ENCODE measurements around the gene CAD. TPM values are rescaled to one million over a fixed set of nuclear protein-coding genes. Genes with fewer than 3 reads are reported as not detected.
"Not testable (repeated sequence)": the region's sequence is repeated elsewhere in the genome, so short reads cannot be mapped to it uniquely, and the experiment has no call there.

Gene CAD
- polyA plus RNA-seq (2013, experiment 1 of 2; ENCODE audit: insufficient read length), result 62.5 TPM
- polyA plus RNA-seq (2013, experiment 2 of 2; ENCODE audit: insufficient read length), result 67.5 TPM

GRCh38 chr2:27217173-27218121 lies at the start of gene CAD:
Gene CAD (plus strand): TSS chr2:27217369. CDS start chr2:27217552, 183 bp downstream.
- DNase-seq, result peak; percentile 84

GRCh38 chr2:27170581-27171337 lies 46.4 kb upstream of the CAD start:
- DNase-seq, result no peak

- DNase-seq, result no peak
These were observed 45.8 kb upstream of the CAD start for GRCh38 chr2:27171351-27171848.

- DNase-seq, result no peak
These were observed 42.5 kb upstream of the CAD start for GRCh38 chr2:27174638-27175037.

- no peak for DNase-seq
These were observed 41.8 kb upstream of the CAD start for GRCh38 chr2:27175330-27175729.

GRCh38 chr2:27175781-27176180 lies 41.4 kb upstream of the CAD start:
- DNase-seq, result not testable (repeated sequence)

- no peak for DNase-seq
These were observed 39.5 kb upstream of the CAD start for GRCh38 chr2:27177441-27178351.

GRCh38 chr2:27178469-27178868 lies 38.7 kb upstream of the CAD start:
- no peak for DNase-seq

GRCh38 chr2:27179344-27180000 lies 37.7 kb upstream of the CAD start:
- DNase-seq, result no peak

GRCh38 chr2:27182346-27182745 lies 34.8 kb upstream of the CAD start:
- DNase-seq, result peak; percentile 68

GRCh38 chr2:27184115-27184514 lies 33.1 kb upstream of the CAD start:
- DNase-seq, result no peak

- peak; percentile 67 for DNase-seq
These were observed 31.7 kb upstream of the CAD start for GRCh38 chr2:27185331-27186026.

- no peak for DNase-seq
These were observed 30.4 kb upstream of the CAD start for GRCh38 chr2:27186613-27187345.

- no peak for DNase-seq
These were observed 27.2 kb upstream of the CAD start for GRCh38 chr2:27189989-27190388.

- peak; percentile 64 for DNase-seq
These were observed 25.9 kb upstream of the CAD start for GRCh38 chr2:27191070-27191829.

- no peak for DNase-seq
These were observed 22.4 kb upstream of the CAD start for GRCh38 chr2:27194538-27195354.

GRCh38 chr2:27195799-27196198 lies 21.4 kb upstream of the CAD start:
- DNase-seq, result not testable (repeated sequence)

GRCh38 chr2:27198068-27198467 lies 19.1 kb upstream of the CAD start:
- not testable (repeated sequence) for DNase-seq
